ENCODE results near the gene RFX7. TPM values are rescaled to one million over a fixed set of nuclear protein-coding genes. Genes with fewer than 3 reads are reported as not detected.
"Not testable (repeated sequence)": the region's sequence is repeated elsewhere in the genome, so short reads cannot be mapped to it uniquely, and the experiment has no call there.

The RFX7 gene
- total RNA-seq, 4 donors from 2014 or later: 11.1 to 15.1 (median 12.7) TPM

DNA sequence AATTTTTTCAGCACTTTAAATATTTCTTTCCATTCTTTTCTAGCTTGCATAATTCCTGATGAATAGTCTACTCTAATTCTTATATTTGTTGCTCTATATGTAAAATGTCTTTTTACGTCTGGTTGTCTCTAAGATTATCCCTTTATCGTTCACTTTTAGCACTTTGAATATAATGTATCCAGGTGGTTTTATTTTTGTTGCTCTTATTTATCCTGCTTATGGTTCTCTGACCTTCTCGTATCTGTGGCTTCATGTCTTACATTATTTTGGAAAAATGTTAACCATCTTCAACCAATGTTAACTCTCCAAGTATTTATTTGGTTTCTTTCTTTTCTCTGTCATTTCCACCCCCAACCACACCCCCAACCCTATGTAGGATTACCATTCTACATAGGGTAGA is 30.0 kb upstream of the RFX7 start:
- TF ChIP-seq, protein P1, sequence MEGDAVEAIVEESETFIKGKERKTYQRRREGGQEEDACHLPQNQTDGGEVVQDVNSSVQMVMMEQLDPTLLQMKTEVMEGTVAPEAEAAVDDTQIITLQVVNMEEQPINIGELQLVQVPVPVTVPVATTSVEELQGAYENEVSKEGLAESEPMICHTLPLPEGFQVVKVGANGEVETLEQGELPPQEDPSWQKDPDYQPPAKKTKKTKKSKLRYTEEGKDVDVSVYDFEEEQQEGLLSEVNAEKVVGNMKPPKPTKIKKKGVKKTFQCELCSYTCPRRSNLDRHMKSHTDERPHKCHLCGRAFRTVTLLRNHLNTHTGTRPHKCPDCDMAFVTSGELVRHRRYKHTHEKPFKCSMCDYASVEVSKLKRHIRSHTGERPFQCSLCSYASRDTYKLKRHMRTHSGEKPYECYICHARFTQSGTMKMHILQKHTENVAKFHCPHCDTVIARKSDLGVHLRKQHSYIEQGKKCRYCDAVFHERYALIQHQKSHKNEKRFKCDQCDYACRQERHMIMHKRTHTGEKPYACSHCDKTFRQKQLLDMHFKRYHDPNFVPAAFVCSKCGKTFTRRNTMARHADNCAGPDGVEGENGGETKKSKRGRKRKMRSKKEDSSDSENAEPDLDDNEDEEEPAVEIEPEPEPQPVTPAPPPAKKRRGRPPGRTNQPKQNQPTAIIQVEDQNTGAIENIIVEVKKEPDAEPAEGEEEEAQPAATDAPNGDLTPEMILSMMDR (IDR thresholded peaks at IDR 0.05): no peak
- no peak for TF ChIP-seq POLR2A (IDR thresholded peaks at IDR 0.05)
- no peak overlapping the region for H3K4me3 ChIP-seq (ENCODE audit: low read depth, poor library complexity, severe bottlenecking)
- no peak for DNase-seq (ENCODE audit: low spot score in 2 of 2)
- 90 to 94% methylated on average over 3 of the region's 3 CpGs for WGBS, 2 donors
- intact Hi-C loops (cut with DNase I; ENCODE audit: low total_unique reads): no loop called here

DNA sequence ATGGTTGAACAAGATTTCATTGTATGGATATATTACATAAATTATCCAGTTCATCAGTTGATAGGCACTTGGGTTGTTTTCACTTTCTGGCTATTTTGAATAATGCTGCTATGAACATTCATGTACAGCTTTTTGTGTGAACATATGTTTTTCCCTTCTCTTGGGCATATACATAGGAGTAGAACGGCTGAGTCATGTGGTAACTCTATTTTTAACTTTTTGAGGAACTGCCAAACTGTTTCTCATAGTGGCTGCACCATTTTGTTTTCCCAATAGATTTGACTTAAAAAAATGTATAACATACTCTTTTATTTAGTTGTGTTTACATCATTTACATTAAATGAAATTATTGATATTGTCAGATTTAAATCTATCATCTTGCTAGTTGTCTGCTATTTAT is 28.8 kb upstream of the RFX7 start:
- H3K4me3 ChIP-seq (ENCODE audit: low read depth, poor library complexity, severe bottlenecking): no peak overlapping the region
- intact Hi-C loops (cut with DNase I; ENCODE audit: low total_unique reads): no loop called here
- WGBS, 2 donors: 30 to 31% methylated on average over 1 of the region's 1 CpG
- DNase-seq (ENCODE audit: low spot score in 2 of 2): no peak
- TF ChIP-seq, protein P1 (IDR thresholded peaks at IDR 0.05): no peak
- TF ChIP-seq POLR2A (IDR thresholded peaks at IDR 0.05): no peak

DNA sequence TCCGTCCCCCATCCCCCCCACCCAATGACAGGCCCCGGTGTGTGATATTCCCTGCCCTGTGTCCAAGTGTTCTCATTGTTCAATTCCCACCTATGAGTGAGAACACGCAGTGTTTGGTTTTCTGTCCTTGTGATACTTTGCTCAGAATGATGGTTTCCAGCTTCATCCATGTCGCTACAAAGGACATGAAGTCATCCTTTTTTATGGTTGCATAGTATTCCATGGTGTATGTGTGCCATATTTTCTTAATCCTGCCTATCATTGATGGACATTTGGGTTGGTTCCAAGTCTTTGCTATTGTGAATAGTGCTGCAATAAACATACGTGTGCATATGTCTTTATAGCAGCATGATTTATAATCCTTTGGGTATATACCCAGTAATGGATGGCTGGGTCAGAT is 22.8 kb upstream of the RFX7 start:
- intact Hi-C loops (cut with DNase I; ENCODE audit: low total_unique reads); DNase-seq (ENCODE audit: low spot score in 2 of 2); H3K4me3 ChIP-seq (ENCODE audit: low read depth, poor library complexity, severe bottlenecking): not testable (repeated sequence)
- WGBS, 2 donors: 95 to 97% methylated on average over 5 of the region's 5 CpGs

DNA sequence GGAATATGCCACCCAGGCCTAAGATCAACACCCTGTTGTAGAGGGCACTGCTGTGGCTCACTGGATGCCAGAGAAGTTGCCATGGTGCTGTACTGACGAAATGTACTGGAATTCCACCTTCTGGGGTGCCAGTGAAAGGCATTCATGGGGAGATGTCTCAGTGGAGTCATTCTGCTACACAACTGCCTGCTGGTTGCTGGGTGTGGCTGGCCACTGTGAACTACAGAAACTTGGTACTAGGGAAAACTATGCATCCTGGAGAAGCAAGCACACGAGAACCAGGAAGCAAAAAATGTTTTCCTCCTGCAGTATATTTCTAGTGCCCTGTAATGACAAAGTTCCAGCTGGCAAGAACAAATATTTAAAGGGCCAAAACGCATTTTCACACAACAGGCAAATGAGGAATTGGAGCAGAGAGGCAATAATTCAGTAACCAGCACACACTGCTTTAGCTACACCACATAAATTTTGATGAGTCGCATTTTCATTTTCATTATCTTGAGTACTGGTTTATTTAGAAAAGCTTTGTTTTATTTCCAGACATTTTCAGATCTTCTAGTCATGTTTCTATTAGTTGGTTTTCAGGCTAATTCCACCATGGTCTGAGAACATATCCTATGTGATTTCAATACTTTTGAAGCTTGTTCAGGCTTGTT is 18.3 kb upstream of the RFX7 start:
- TF ChIP-seq POLR2A (IDR thresholded peaks at IDR 0.05): no peak
- TF ChIP-seq, protein P1 (IDR thresholded peaks at IDR 0.05): no peak
- H3K4me3 ChIP-seq (ENCODE audit: low read depth, poor library complexity, severe bottlenecking): no peak overlapping the region
- intact Hi-C loops (cut with DNase I; ENCODE audit: low total_unique reads): no loop called here
- DNase-seq (ENCODE audit: low spot score in 2 of 2): peak; percentile 20 to 61
- WGBS, 2 donors: 28 to 43% methylated on average over 4 of the region's 4 CpGs

DNA sequence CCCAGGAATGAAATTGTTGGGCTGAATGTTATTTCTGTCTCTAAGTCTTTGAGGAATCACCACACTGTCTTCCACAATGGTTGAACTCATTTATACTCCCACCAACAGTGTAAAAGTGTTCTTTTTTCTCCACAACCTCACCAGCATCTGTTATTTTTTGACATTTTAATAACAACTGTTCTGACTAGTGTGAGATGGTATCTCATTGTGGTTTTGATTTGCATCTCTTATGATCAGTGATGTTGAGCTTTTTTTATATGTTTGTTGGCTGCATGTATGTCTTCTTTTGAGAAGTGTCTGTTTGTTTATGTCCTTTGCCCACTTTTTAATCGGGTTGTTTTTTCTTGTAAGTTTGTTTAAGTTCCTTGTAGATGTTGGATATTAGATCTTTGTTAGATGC is 13.6 kb upstream of the RFX7 start:
- not testable (repeated sequence) for H3K4me3 ChIP-seq (ENCODE audit: low read depth, poor library complexity, severe bottlenecking); DNase-seq (ENCODE audit: low spot score in 2 of 2)
- intact Hi-C loops (cut with DNase I; ENCODE audit: low total_unique reads): loop anchor here (10.0 kb wide), 1 partner anchor 167 kb away; no protein-coding TSS in a partner anchor
- WGBS, 2 donors: 74 to 88% methylated on average over 1 of the region's 1 CpG

DNA sequence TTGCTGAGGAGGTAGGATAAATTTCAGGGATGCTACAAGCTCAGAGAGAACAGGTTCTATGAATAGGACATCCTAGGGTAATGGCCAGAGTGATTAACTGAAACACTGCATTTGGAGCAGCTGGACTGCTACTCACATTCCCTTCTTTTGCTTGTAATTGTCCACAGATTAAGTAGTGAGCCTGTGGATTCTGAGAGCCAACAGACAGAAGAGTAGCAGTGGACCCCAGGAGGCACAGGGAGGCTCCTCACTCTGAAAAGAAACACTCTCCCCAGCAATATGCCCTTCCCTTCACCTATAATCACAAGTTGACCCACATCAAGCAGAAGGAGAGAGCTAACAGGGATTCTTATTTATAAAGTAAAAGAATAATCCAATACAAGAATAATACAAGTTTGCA is 10.6 kb upstream of the RFX7 start:
- TF ChIP-seq POLR2A (IDR thresholded peaks at IDR 0.05): no peak
- TF ChIP-seq, protein P1 (IDR thresholded peaks at IDR 0.05): no peak
- no peak for DNase-seq (ENCODE audit: low spot score in 2 of 2)
- H3K4me3 ChIP-seq (ENCODE audit: low read depth, poor library complexity, severe bottlenecking): no peak overlapping the region
- intact Hi-C loops (cut with DNase I; ENCODE audit: low total_unique reads): loop anchor here (10.0 kb wide), 1 partner anchor 171 kb away; no protein-coding TSS in a partner anchor

DNA sequence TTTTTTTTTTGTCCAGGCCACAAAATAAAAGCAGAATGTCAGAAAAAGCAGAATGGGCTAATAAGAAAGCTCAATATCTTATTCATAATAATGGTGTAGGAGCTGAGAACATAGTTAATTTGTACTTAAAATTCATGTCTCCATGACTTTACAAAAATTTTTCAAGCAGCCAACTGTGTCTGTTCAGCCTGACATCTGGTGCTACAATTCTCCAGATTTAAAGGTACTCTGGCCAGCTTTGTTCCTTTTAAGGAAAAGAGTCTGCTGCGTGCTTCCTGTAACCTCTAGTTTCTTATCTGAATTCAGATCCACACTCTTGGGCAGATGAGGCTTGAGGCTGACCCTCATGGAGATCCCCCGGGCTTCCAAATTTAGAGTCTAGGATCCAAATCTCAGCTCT is 8.7 kb upstream of the RFX7 start:
- TF ChIP-seq, protein P1 (IDR thresholded peaks at IDR 0.05): no peak
- DNase-seq (ENCODE audit: low spot score in 2 of 2): no peak
- no peak overlapping the region for H3K4me3 ChIP-seq (ENCODE audit: low read depth, poor library complexity, severe bottlenecking)
- WGBS, 2 donors: 50 to 51% methylated on average over 2 of the region's 2 CpGs
- intact Hi-C loops (cut with DNase I; ENCODE audit: low total_unique reads): loop anchor here (10.0 kb wide), 1 partner anchor 172 kb away; no protein-coding TSS in a partner anchor
